MM.1S (cell line): ENCODE data around the gene DHDH.

ENCODE experiments used
- DNase-seq: peaks from one replicate; pipeline ENCODE4 v3.0.0-alpha.2; 2015
- H2AFZ ChIP-seq: fragments of 300-600 bp; sonication (generic); 2 replicates; pipeline ENCODE4 v1.6.0; 2016; ENCODE audit warnings: antibody characterized with exemption, low read length
- H3F3A ChIP-seq: fragments of 300-600 bp; sonication (generic); 2 replicates; pipeline ENCODE4 v1.6.1; 2016; ENCODE audit warnings: mild to moderate bottlenecking, antibody characterized with exemption, low read length, moderate library complexity, mixed read lengths; ENCODE audit not compliant: insufficient read depth
- H3K27ac ChIP-seq: fragments of 300-600 bp; sonication (generic); 2 replicates; pipeline ENCODE4 v1.5.1; 2016; ENCODE audit warnings: mild to moderate bottlenecking, low read length
- H3K27me3 ChIP-seq: fragments of 300-600 bp; sonication (generic); replicated peaks from 2 replicates; pipeline ENCODE4 v1.6.0; 2016; ENCODE audit warnings: low read length; ENCODE audit not compliant: insufficient read depth
- H3K36me3 ChIP-seq: fragments of 300-600 bp; sonication (generic); replicated peaks from 2 replicates; pipeline ENCODE4 v1.6.1; 2016; ENCODE audit warnings: mild to moderate bottlenecking, low read length, mixed read lengths; ENCODE audit not compliant: insufficient read depth
- H3K4me1 ChIP-seq: fragments of 300-600 bp; sonication (generic); 2 replicates; pipeline ENCODE4 v1.6.1; 2016; ENCODE audit warnings: low read length, mixed read lengths
- H3K4me2 ChIP-seq: fragments of 300-600 bp; sonication (generic); 2 replicates; pipeline ENCODE4 v1.6.0; 2016; ENCODE audit warnings: low read depth, low read length
- H3K4me3 ChIP-seq: fragments of 300-600 bp; sonication (generic); 2 replicates; pipeline ENCODE4 v1.5.1; 2016; ENCODE audit warnings: low read length, mixed read lengths
- H3K79me2 ChIP-seq: fragments of 300-600 bp; sonication (generic); 2 replicates; pipeline ENCODE4 v1.6.1; 2016; ENCODE audit warnings: mixed run types, low read length, mixed read lengths
- H3K9ac ChIP-seq: fragments of 300-600 bp; sonication (generic); 2 replicates; pipeline ENCODE4 v1.6.1; 2016; ENCODE audit warnings: low read length, mixed read lengths
- H3K9me2 ChIP-seq: fragments of 300-600 bp; sonication (generic); replicated peaks from 2 replicates; pipeline ENCODE4 v1.6.1; 2016; ENCODE audit warnings: mild to moderate bottlenecking, low read length, mixed read lengths; ENCODE audit not compliant: insufficient read depth
- H3K9me3 ChIP-seq: fragments of 300-600 bp; sonication (generic); replicated peaks from 2 replicates; pipeline ENCODE4 v1.6.1; 2016; ENCODE audit warnings: mild to moderate bottlenecking, low read length, mixed read lengths; ENCODE audit not compliant: insufficient read depth
- H4K20me1 ChIP-seq: fragments of 300-600 bp; sonication (generic); 2 replicates; pipeline ENCODE4 v1.6.1; 2016; ENCODE audit warnings: mild to moderate bottlenecking, low read length, moderate library complexity, mixed read lengths; ENCODE audit not compliant: insufficient read depth
- CTCF ChIP-seq: fragments of 300-600 bp; sonication (generic); IDR thresholded peaks from 2 replicates; pipeline ENCODE4 v1.5.1; 2016; ENCODE audit warnings: antibody characterized with exemption, low read length, mixed read lengths
- EZH2 ChIP-seq: fragments of 300-600 bp; sonication (generic); optimal IDR thresholded peaks from 2 replicates; pipeline ENCODE3; 2017; ENCODE audit warnings: low read depth, mild to moderate bottlenecking, antibody characterized with exemption, low read length, mixed read lengths
- EZH2phosphoT487 ChIP-seq: fragments of 300-600 bp; sonication (generic); IDR thresholded peaks from 2 replicates; pipeline ENCODE4 v1.6.1; 2018; ENCODE audit warnings: antibody characterized with exemption, low read length

DHDH gene

GRCh38 chr19:48961673-48962028 is 28.2 kb downstream of the DHDH start:
- no peak overlapping the region; the same call in 1 of the 2 replicates for H3K27ac ChIP-seq
- H4K20me1 ChIP-seq: no peaks in the 10 kb centered on the region
- no peaks in the 10 kb centered on the region for H3K9me3 ChIP-seq
- no peak for DNase-seq
- peaks cover 26% of the 10 kb centered on the region for H3K4me1 ChIP-seq
- no peaks in the 10 kb centered on the region for H3K27me3 ChIP-seq
- H3K9me2 ChIP-seq: no peaks in the 10 kb centered on the region
- no peak overlapping the region for H3K9ac ChIP-seq
- H3K4me3 ChIP-seq: no peak overlapping the region
- no peak overlapping the region for H3K4me2 ChIP-seq
- no peaks in the 10 kb centered on the region for H3K36me3 ChIP-seq
- no peak overlapping the region for H2AFZ ChIP-seq
- no peak for TF ChIP-seq EZH2phosphoT487
- no peak for TF ChIP-seq CTCF
- H3F3A ChIP-seq: peaks cover 33% of the 10 kb centered on the region
- peaks cover 19% of the 10 kb centered on the region for H3K79me2 ChIP-seq

GRCh38 chr19:48962029-48962848 is 28.7 kb downstream of the DHDH start:
- Histone ChIP-seq H4K20me1 (no peaks in the 10 kb centered on the region), H3K27ac (peak overlapping the region; percentile 54; the same call in 1 of the 2 replicates), H3K9ac (peak overlapping the region; percentile 46; the same call in 1 of the 2 replicates), H3K27me3 (no peaks in the 10 kb centered on the region), H3K79me2 (peaks cover 21% of the 10 kb centered on the region), H3K9me2 (no peaks in the 10 kb centered on the region), H3F3A (peaks cover 39% of the 10 kb centered on the region), H3K4me3 (peak overlapping the region; percentile 7; the same call in 1 of the 2 replicates), H3K4me2 (peak overlapping the region; percentile 44; the same call in 1 of the 2 replicates), H3K36me3 (no peaks in the 10 kb centered on the region), H3K9me3 (no peaks in the 10 kb centered on the region), H2AFZ (0 out of 2 replicates have a peak overlapping the region, but pooled peaks have one; percentile 7), H3K4me1 (peaks cover 30% of the 10 kb centered on the region)
- TF ChIP-seq EZH2phosphoT487 (no peak), CTCF (no peak), EZH2 (no peak)
- peak; percentile 59 for DNase-seq

GRCh38 chr19:48962849-48963165 is 29.3 kb downstream of the DHDH start:
- 0 out of 2 replicates have a peak overlapping the region, but pooled peaks have one; percentile 7 for H3K4me3 ChIP-seq

More at GRCh38 chr19:48962849-48963165, 29.3 kb downstream of the DHDH start:
- H3K9me3 ChIP-seq: no peaks in the 10 kb centered on the region
- H3K36me3 ChIP-seq: no peaks in the 10 kb centered on the region
- H2AFZ ChIP-seq: no peak overlapping the region
- peak overlapping the region; percentile 44; the same call in 1 of the 2 replicates for H3K4me2 ChIP-seq
- no peaks in the 10 kb centered on the region for H3K9me2 ChIP-seq
- peaks cover 35% of the 10 kb centered on the region for H3K4me1 ChIP-seq
- peaks cover 21% of the 10 kb centered on the region for H3K79me2 ChIP-seq
- H3F3A ChIP-seq: peaks cover 45% of the 10 kb centered on the region
- H3K27ac ChIP-seq: peak overlapping the region; percentile 66; the same call in 1 of the 2 replicates
- no peaks in the 10 kb centered on the region for H3K27me3 ChIP-seq
- DNase-seq: no peak
- H3K9ac ChIP-seq: peak overlapping the region; percentile 46; the same call in 1 of the 2 replicates
- no peak for TF ChIP-seq CTCF
- TF ChIP-seq EZH2: no peak
- no peak for TF ChIP-seq EZH2phosphoT487
- H4K20me1 ChIP-seq: no peaks in the 10 kb centered on the region
